ENCODE measurements around the gene COL10A1. TPM values are rescaled to one million over a fixed set of nuclear protein-coding genes. Genes with fewer than 3 reads are reported as not detected.
"Not testable (repeated sequence)": the region's sequence is repeated elsewhere in the genome, so short reads cannot be mapped to it uniquely, and the experiment has no call there.

COL10A1 gene
- total RNA-seq, 3 donors from 2014 or later: not detected

- Mint-ChIP-seq H3K36me3 (ENCODE audit: insufficient read depth) (peaks cover 21% of the 10 kb centered on the region), H3K4me1 (ENCODE audit: low read depth) (peaks cover 57% of the 10 kb centered on the region)
- ATAC-seq: no peak
Observed at GRCh38 chr6:116105247-116105646, 20.7 kb downstream of the COL10A1 start.

DNA sequence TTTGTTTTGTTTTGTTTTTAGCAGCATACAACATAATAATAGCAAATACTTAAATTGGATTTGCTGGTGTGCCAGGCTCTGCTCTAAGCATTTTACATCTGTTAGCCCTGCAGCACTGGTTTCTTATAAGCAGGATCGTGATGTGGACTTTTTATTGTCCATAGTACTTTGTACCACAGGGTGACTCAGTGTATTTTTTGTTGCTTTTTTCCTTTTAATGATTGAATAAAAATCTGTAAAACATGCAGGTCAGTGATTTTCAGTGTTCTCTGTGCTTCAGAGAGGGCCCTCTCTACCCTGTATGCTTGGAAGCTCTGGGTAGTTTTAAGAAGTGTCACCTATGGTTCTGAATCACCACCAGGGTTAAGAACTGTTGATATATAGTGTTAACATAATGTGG is 21.3 kb downstream of the COL10A1 start:
- no peak for DNase-seq
- Mint-ChIP-seq H3K36me3 (ENCODE audit: insufficient read depth) (peaks cover 19% of the 10 kb centered on the region), H3K27me3 (ENCODE audit: low read depth) (no peaks in the 10 kb centered on the region), H3K9me3 (no peaks in the 10 kb centered on the region), H3K4me3 (no peak overlapping the region), H3K4me1 (ENCODE audit: low read depth) (peaks cover 61% of the 10 kb centered on the region)
- no peak for ATAC-seq

More at GRCh38 chr6:116105247-116105646, 20.7 kb downstream of the COL10A1 start:
- Mint-ChIP-seq H3K27me3 (ENCODE audit: low read depth) (no peaks in the 10 kb centered on the region), H3K4me3 (no peak overlapping the region), H3K9me3 (no peaks in the 10 kb centered on the region)
- no peak for DNase-seq

DNA sequence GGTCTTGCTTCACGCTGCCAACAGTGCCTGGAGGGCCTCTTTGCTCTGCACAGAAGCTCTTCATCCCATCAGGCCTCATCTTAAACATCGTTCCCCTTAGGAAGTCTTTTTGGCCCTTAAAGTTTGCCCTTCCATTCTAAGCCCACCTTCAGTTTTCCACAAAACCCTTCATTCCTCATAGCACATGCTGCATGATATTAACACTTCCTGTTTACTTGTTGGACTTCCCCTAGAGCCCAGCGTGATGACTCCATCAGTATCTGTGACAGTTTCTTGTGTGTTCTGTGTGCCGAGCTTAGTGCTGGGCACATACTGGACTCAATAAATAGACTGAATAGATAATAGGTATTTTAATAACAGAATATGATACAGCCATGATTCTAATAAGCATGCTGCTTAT is 23.1 kb downstream of the COL10A1 start:
- Mint-ChIP-seq H3K4me3 (peak overlapping the region; percentile 89), H3K9me3 (no peaks in the 10 kb centered on the region), H3K36me3 (ENCODE audit: insufficient read depth) (peaks cover 6% of the 10 kb centered on the region), H3K27me3 (ENCODE audit: low read depth) (no peaks in the 10 kb centered on the region), H3K4me1 (ENCODE audit: low read depth) (peaks cover 61% of the 10 kb centered on the region)
- no peak for ATAC-seq
- DNase-seq: no peak

DNA sequence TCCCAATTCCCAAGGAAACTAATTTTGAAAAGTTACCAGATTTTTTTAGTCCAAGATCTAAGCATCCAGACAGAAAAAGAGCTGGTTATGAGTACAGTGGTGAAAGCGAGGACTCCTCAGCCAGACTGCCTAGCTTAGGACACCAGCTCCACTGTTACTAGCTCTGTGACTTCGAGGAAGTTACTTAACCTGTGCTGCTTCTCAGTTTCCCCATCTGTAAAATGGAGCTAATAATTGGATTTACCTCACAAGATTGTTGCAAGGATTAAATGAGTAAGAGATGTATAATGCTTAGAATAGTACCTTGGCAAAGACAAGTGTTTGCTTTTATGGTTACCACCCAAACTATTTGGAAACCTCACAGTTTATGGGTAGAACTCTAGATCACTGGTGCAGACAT is 24.1 kb downstream of the COL10A1 start:
- Mint-ChIP-seq H3K9me3 (no peaks in the 10 kb centered on the region), H3K27me3 (ENCODE audit: low read depth) (no peaks in the 10 kb centered on the region), H3K4me1 (ENCODE audit: low read depth) (peaks cover 61% of the 10 kb centered on the region), H3K4me3 (peak overlapping the region; percentile 89), H3K36me3 (ENCODE audit: insufficient read depth) (peaks cover 4% of the 10 kb centered on the region)
- DNase-seq (no peak), ATAC-seq (no peak)

DNA sequence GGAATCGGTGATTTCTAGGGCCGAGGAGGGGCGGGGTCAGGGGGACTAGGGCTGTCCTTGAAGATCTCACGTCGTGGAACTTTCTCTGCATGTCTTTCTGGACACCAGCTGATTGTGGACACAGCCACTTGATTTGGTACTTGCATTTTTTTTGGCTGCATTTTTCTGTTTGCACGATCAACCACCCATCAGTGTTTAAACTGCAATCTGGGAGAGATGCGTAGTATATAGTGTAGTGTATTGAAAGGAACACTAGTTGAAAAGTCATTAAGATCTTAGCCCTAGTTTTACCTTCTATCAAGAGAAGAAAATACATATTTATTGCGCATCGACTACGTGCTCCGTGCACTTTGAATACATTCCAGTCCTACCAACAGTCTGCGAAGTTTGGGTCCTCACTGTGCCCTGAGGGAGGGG is 24.6 kb downstream of the COL10A1 start:
- no peaks in the 10 kb centered on the region for H3K9me3 Mint-ChIP-seq
- H3K4me1 Mint-ChIP-seq (ENCODE audit: low read depth): peaks cover 57% of the 10 kb centered on the region
- ATAC-seq (no peak), DNase-seq (no peak)
- no peaks in the 10 kb centered on the region for H3K27me3 Mint-ChIP-seq (ENCODE audit: low read depth)
- H3K4me3 Mint-ChIP-seq: peak overlapping the region; percentile 89
- peaks cover 4% of the 10 kb centered on the region for H3K36me3 Mint-ChIP-seq (ENCODE audit: insufficient read depth)

DNA sequence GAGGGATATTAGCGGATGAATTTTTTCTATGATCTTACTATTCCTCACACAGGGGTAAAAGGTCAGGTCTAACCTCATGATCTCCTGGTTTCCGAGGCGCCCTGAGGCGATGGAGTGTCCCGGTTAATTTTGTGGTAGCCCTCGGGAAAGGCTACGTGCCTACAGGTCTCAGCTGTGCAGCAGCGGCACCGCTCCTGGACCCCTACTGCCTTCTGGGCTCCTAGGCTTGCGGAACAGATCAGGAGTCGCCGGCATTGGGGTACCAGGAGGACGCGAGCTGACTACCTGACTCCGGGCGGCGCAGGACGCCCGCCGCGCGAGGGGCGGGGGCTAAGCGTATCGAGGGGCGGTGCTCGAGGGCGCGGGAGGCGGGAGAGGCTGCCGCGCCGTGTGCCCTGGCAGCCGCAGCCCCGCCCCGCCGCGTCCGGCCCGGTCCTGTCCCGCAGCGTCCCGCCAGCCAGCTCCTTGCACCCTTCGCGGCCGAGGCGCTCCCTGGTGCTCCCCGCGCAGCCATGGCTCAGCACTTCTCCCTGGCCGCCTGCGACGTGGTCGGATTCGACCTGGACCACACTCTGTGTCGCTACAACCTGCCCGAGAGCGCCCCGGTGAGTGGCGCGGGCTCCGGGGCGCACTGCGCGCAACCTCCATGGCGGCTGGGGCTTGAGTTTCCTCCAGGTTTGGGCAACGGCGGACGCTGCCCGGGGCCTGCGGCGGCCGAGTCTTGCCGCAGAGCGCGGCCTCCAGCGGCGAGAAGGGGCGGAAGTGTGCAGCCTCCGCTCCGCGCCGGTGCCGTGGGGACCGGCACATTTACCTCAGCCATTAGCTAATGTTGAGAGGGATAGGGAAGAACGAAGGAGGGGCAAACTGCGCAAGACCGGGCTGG is 25.3 kb downstream of the COL10A1 start, which contains the start of gene NT5DC1:
NT5DC1 (plus strand) TSS at position 435 of the 883 bp plus-strand sequence; CDS start at position 513, 78 bp downstream.
- ATAC-seq (peak; percentile 95 to 96), DNase-seq (peak; percentile 74)
- H3K9me3 Mint-ChIP-seq: peaks cover 4% of the 10 kb centered on the region
- no peaks in the 10 kb centered on the region for H3K27me3 Mint-ChIP-seq (ENCODE audit: low read depth)
- H3K4me3 Mint-ChIP-seq: peak within 1 kb of the TSS; percentile 89
- H3K36me3 Mint-ChIP-seq (ENCODE audit: insufficient read depth): peaks cover 4% of the 10 kb centered on the region
- H3K4me1 Mint-ChIP-seq (ENCODE audit: low read depth): peaks cover 50% of the 10 kb centered on the region

- DNase-seq (no peak), ATAC-seq (no peak)
- Mint-ChIP-seq H3K9me3 (peaks cover 6% of the 10 kb centered on the region), H3K36me3 (ENCODE audit: insufficient read depth) (peaks cover 4% of the 10 kb centered on the region), H3K4me1 (ENCODE audit: low read depth) (peaks cover 34% of the 10 kb centered on the region), H3K27me3 (ENCODE audit: low read depth) (no peaks in the 10 kb centered on the region), H3K4me3 (no peak overlapping the region)
Observed at GRCh38 chr6:116099036-116099435, 26.9 kb downstream of the COL10A1 start.

DNA sequence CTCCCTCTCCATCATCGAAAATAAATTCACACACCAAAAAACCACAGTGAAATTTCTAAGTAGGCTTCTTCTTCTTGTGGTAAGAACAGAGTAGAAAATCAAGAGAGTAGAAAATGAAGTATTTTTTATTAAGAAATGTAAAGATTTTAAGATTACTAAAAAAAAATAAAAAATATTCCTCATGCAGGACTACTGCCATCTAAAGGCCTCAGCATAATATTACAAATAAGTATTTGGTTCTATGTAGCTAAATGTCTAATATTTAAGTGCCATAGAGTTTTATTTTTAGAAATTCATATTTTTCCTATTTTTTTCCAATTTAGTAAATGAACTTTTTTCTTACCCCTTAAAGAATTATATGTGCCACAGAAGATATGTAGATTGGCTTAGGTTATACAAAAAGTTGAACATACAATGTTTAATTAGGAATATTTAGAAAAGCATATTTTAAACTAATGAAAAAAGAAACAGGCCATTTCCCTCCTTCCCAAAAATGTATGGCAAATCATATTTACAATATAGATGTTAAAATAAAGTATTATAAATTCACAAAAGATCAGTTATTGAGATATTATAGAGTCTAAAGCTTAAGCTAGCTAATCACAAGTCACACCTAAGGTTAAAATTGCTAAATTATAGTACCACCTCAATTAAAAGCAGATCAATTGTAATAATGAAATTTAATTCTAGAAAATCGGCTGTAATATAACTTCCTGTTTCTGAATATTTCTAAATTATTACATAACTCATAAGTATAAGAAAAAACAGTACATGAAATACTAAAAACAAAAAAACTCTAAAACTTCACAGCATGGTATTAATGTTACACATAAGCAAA is 28.7 kb downstream of the COL10A1 start:
- Mint-ChIP-seq H3K4me1 (ENCODE audit: low read depth) (peaks cover 17% of the 10 kb centered on the region), H3K4me3 (no peak overlapping the region), H3K27me3 (ENCODE audit: low read depth) (no peaks in the 10 kb centered on the region), H3K9me3 (peaks cover 6% of the 10 kb centered on the region), H3K36me3 (ENCODE audit: insufficient read depth) (no peaks in the 10 kb centered on the region)
- ATAC-seq: no peak
- no peak for DNase-seq

DNA sequence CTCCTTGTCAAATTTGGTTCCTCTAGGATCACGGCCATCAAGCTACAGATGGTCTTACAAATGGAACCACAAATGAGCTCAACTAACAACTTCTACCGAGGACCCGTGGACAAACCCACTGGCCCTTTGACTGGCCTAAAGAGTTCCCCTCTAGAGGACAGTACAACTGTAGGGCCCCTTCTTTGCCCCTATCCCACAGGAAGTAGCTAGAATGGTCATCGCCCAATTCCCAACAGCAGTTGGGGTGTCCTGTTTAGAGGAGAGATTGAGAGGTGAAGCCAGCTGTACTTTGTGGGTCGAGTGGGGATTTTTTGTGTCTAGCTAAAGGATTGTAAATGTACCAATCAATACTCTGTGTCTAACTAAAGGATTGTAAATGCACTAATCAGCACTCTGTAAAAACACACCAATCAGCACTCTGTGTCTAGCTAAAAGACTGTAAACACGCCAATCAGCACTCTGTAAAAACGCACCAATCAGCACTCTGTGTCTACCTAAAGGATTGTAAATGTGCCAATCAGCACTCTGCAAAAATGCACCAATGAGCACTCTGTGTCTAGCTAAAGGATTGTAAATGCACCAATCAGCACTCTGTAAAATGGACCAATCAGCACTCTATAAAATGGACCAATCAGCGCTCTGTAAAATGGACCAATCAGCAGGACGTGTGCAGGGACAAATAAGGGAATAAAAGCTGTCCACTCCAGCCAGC is 29.7 kb downstream of the COL10A1 start:
- DNase-seq; ATAC-seq; H3K9me3 Mint-ChIP-seq; H3K4me1 Mint-ChIP-seq (ENCODE audit: low read depth); H3K36me3 Mint-ChIP-seq (ENCODE audit: insufficient read depth); H3K4me3 Mint-ChIP-seq; H3K27me3 Mint-ChIP-seq (ENCODE audit: low read depth): not testable (repeated sequence)

- H3K9me3 Mint-ChIP-seq: peaks cover 6% of the 10 kb centered on the region
- no peak for DNase-seq
- H3K4me3 Mint-ChIP-seq: no peak overlapping the region
- no peak for ATAC-seq
- H3K36me3 Mint-ChIP-seq (ENCODE audit: insufficient read depth): no peaks in the 10 kb centered on the region
- H3K4me1 Mint-ChIP-seq (ENCODE audit: low read depth): no peaks in the 10 kb centered on the region
- no peaks in the 10 kb centered on the region for H3K27me3 Mint-ChIP-seq (ENCODE audit: low read depth)
Observed at GRCh38 chr6:116094041-116094440, 31.9 kb downstream of the COL10A1 start.

DNA sequence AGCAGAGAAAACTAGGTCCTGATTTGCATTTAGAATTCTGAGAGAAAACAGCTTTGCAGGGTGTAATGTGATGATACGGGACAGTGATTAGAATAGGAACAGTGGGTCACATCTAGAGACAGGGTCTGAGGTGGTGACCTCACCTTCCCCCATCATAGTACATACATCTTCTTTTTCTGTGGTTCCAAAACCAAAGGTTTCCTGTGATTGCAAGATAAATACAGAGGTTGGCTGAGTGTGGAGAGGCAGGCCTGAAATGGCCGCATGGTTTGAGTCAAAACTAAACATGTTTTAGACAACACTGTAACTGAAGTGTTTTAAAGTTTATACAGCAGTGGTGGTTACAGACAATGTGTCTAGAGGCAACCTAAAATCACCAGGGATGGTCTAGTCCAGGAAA is 35.7 kb downstream of the COL10A1 start:
- DNase-seq: no peak
- no peaks in the 10 kb centered on the region for H3K4me1 Mint-ChIP-seq (ENCODE audit: low read depth)
- no peaks in the 10 kb centered on the region for H3K27me3 Mint-ChIP-seq (ENCODE audit: low read depth)
- no peak overlapping the region for H3K4me3 Mint-ChIP-seq
- no peaks in the 10 kb centered on the region for H3K9me3 Mint-ChIP-seq
- ATAC-seq: no peak
- no peaks in the 10 kb centered on the region for H3K36me3 Mint-ChIP-seq (ENCODE audit: insufficient read depth)

- DNase-seq (no peak), ATAC-seq (no peak)
- H3K27me3 Mint-ChIP-seq (ENCODE audit: low read depth): peaks cover 2% of the 10 kb centered on the region
- H3K9me3 Mint-ChIP-seq: no peaks in the 10 kb centered on the region
- H3K36me3 Mint-ChIP-seq (ENCODE audit: insufficient read depth): no peaks in the 10 kb centered on the region
- H3K4me1 Mint-ChIP-seq (ENCODE audit: low read depth): no peaks in the 10 kb centered on the region
- no peak overlapping the region for H3K4me3 Mint-ChIP-seq
Observed at GRCh38 chr6:116088946-116089345, 37.0 kb downstream of the COL10A1 start.

DNA sequence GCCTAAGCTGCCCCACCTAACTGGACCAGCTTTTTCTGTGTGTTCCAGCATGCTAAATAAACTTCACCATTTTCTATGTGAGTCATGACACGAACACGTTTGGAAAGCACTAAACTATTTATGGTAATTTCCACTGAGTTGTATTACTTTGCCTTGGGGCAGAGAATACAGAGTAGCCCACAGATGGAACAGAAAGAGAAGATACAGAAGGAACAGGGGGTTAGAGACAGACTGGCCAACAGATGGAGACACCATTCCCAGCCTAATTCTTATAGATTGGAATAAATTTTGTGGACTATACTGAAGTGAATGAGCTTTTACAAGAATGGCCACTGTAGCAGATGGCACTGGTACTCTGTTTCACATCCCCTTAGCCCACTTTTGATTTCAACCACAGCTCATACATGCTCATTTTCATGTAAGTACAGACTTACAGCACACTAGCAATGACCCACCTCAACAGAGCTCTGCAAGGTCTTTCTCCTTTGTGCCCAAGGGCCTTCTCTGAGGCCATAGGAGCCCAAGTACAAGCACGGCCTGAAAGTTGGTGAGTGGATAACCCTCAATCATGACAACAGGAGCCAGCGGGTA is 38.4 kb downstream of the COL10A1 start:
- Mint-ChIP-seq H3K27me3 (ENCODE audit: low read depth) (peaks cover 7% of the 10 kb centered on the region), H3K4me3 (no peak overlapping the region), H3K9me3 (no peaks in the 10 kb centered on the region), H3K36me3 (ENCODE audit: insufficient read depth) (no peaks in the 10 kb centered on the region), H3K4me1 (ENCODE audit: low read depth) (no peaks in the 10 kb centered on the region)
- ATAC-seq (peak in 1 of 2 donors; percentile 18), DNase-seq (no peak)

- Mint-ChIP-seq H3K4me1 (ENCODE audit: low read depth) (no peaks in the 10 kb centered on the region), H3K36me3 (ENCODE audit: insufficient read depth) (no peaks in the 10 kb centered on the region), H3K4me3 (no peak overlapping the region), H3K9me3 (no peaks in the 10 kb centered on the region), H3K27me3 (ENCODE audit: low read depth) (peaks cover 12% of the 10 kb centered on the region)
- ATAC-seq: no peak
- DNase-seq: no peak
Observed at GRCh38 chr6:116084284-116084683, 41.6 kb downstream of the COL10A1 start.
